GM23338 (cell line): ENCODE measurements around the gene UGDH. TPM values are rescaled to one million over a fixed set of nuclear protein-coding genes. Genes with fewer than 3 reads are reported as not detected.

ENCODE experiments used
- ATAC-seq: fragments of 200-7000 bp; cut with Tn5 transposase; 3 replicates; pipeline ENCODE4 v1.9.1; 2020
- DNase-seq: peaks from one replicate; pipeline ENCODE4 v3.0.0-alpha.2; 2015; ENCODE audit warnings: low spot score
- H2AFZ ChIP-seq: fragments of 200-600 bp; sonication (generic); 2 replicates; pipeline ENCODE4 v1.8.0; 2016; ENCODE audit warnings: antibody characterized with exemption, mild to moderate bottlenecking, moderate library complexity
- H3F3A ChIP-seq: fragments of 200-600 bp; sonication (generic); replicated peaks from 2 replicates; pipeline ENCODE4 v1.8.0; 2017; ENCODE audit warnings: antibody characterized with exemption, mixed run types, low read depth
- H3K27ac ChIP-seq: fragments of 200-600 bp; sonication (generic); 2 replicates; pipeline ENCODE4 v1.6.1; 2016; ENCODE audit warnings: low read depth
- H3K27me3 ChIP-seq: fragments of 200-600 bp; sonication (generic); 2 replicates; pipeline ENCODE4 v1.8.0; 2016; ENCODE audit warnings: mild to moderate bottlenecking, mixed run types, moderate library complexity; ENCODE audit not compliant: insufficient read depth
- H3K36me3 ChIP-seq: fragments of 200-600 bp; sonication (generic); 2 replicates; pipeline ENCODE4 v1.8.0; 2016; ENCODE audit warnings: mild to moderate bottlenecking; ENCODE audit not compliant: insufficient read depth
- H3K4me1 ChIP-seq: fragments of 200-600 bp; sonication (generic); 2 replicates; pipeline ENCODE4 v1.8.0; 2016; ENCODE audit warnings: mild to moderate bottlenecking, moderate library complexity; ENCODE audit not compliant: insufficient read depth
- H3K4me2 ChIP-seq: fragments of 200-600 bp; sonication (generic); 2 replicates; pipeline ENCODE4 v1.7.1; 2017; ENCODE audit warnings: mixed run types
- H3K4me3 ChIP-seq: fragments of 200-600 bp; sonication (generic); 2 replicates; pipeline ENCODE4 v1.6.1; 2016; ENCODE audit warnings: mixed run types
- H3K79me2 ChIP-seq: fragments of 200-600 bp; sonication (generic); replicated peaks from 2 replicates; pipeline ENCODE4 v1.8.0; 2017; ENCODE audit warnings: mild to moderate bottlenecking; ENCODE audit not compliant: insufficient read depth
- H3K9me2 ChIP-seq: fragments of 200-600 bp; sonication (generic); 2 replicates; pipeline ENCODE4 v1.8.0; 2017; ENCODE audit not compliant: insufficient read depth
- H4K20me1 ChIP-seq: fragments of 200-600 bp; sonication (generic); replicated peaks from 2 replicates; pipeline ENCODE4 v1.8.0; 2017; ENCODE audit warnings: mild to moderate bottlenecking; ENCODE audit not compliant: insufficient read depth
- H3K27ac Mint-ChIP-seq: 2 replicates; pipeline ENCODE4 v1.8.0; 2020; ENCODE audit warnings: inconsistent platforms, mild to moderate bottlenecking, moderate library complexity, mixed read lengths
- H3K27me3 Mint-ChIP-seq: 3 replicates; pipeline ENCODE4 v1.8.0; 2022; ENCODE audit warnings: low read depth, mild to moderate bottlenecking, moderate library complexity, mixed read lengths, inconsistent platforms; ENCODE audit not compliant: insufficient read depth, poor library complexity
- H3K36me3 Mint-ChIP-seq: 3 replicates; pipeline ENCODE4 v1.8.0; 2021; ENCODE audit warnings: low read depth, mild to moderate bottlenecking, inconsistent platforms, moderate library complexity, mixed read lengths
- H3K4me1 Mint-ChIP-seq: 3 replicates; pipeline ENCODE4 v1.8.0; 2020; ENCODE audit warnings: mild to moderate bottlenecking, inconsistent platforms, mixed read lengths
- H3K4me3 Mint-ChIP-seq: 3 replicates; pipeline ENCODE4 v1.8.0; 2021; ENCODE audit warnings: moderate library complexity, mild to moderate bottlenecking, inconsistent platforms, mixed read lengths
- H3K9me3 Mint-ChIP-seq: 3 replicates; pipeline ENCODE4 v1.8.0; 2020; ENCODE audit warnings: moderate library complexity, mild to moderate bottlenecking, inconsistent platforms, mixed read lengths
- CREB1 ChIP-seq: fragments of 250-450 bp; sonication (Bioruptor Pico); IDR thresholded peaks from 2 replicates; pipeline ENCODE4 v1.5.0; 2020; ENCODE audit warnings: low read depth, mild to moderate bottlenecking, moderate library complexity
- EZH2 ChIP-seq: fragments of 200-600 bp; sonication (generic); IDR thresholded peaks from one replicate; pipeline ENCODE4 v1.8.0; 2017; ENCODE audit warnings: antibody characterized with exemption, mild to moderate bottlenecking, low read depth; ENCODE audit not compliant: unreplicated experiment
- EZH2phosphoT487 ChIP-seq: fragments of 200-600 bp; sonication (generic); IDR thresholded peaks from one replicate; pipeline ENCODE4 v1.8.1; 2018; ENCODE audit warnings: antibody characterized with exemption; ENCODE audit not compliant: unreplicated experiment
- JUNB ChIP-seq: IDR thresholded peaks from one replicate; pipeline ENCODE4 v1.6.1; 2016; ENCODE audit warnings: antibody characterized with exemption; ENCODE audit not compliant: unreplicated experiment
- NANOG ChIP-seq: IDR thresholded peaks from 2 replicates; pipeline ENCODE4 v1.6.1; 2016; ENCODE audit warnings: antibody characterized with exemption, borderline replicate concordance
- POLR2AphosphoS5 ChIP-seq: IDR thresholded peaks from 2 replicates; pipeline ENCODE4 v1.6.1; 2016; ENCODE audit warnings: antibody characterized with exemption, low read depth
- STAT1 ChIP-seq: IDR thresholded peaks from one replicate; pipeline ENCODE4 v1.6.1; 2016; ENCODE audit warnings: antibody characterized with exemption; ENCODE audit not compliant: unreplicated experiment
- ZNF114 ChIP-seq: fragments of 250-450 bp; sonication (Bioruptor Pico); IDR thresholded peaks from 2 replicates; pipeline ENCODE4 v1.5.0; 2020; ENCODE audit warnings: mild to moderate bottlenecking, moderate library complexity
- ZNF331 ChIP-seq: fragments of 250-450 bp; sonication (Bioruptor Pico); IDR thresholded peaks from 2 replicates; pipeline ENCODE4 v1.5.0; 2020; ENCODE audit warnings: low read depth, mild to moderate bottlenecking, moderate library complexity
- polyA plus RNA-seq: library from polyadenylated mRNA; unstranded; fragments of >200 nt; fragmentation: Nextera tagmentation; extraction: Ambion mirVana; gene quantifications from 2 replicates; pipeline ENCODE4 v1.2.1, GENCODE V29; 2016
- total RNA-seq: library from RNA; depleted of rRNA; stranded (reverse); fragments of >200 nt; shearing (Covaris generic); gene quantifications from 2 replicates; pipeline ENCODE4 v1.2.3, GENCODE V29; 2014
- TF ChIP-seq, protein P1 (sequence below): IDR thresholded peaks from one replicate; pipeline ENCODE4 v1.6.1; 2018; ENCODE audit warnings: antibody characterized with exemption; ENCODE audit not compliant: unreplicated experiment
- TF ChIP-seq, protein P2 (sequence below): IDR thresholded peaks from 2 replicates; pipeline ENCODE4 v1.6.1; 2016; ENCODE audit warnings: antibody characterized with exemption
- TF ChIP-seq, protein P3 (sequence below): fragments of 250-450 bp; sonication (Bioruptor Pico); IDR thresholded peaks from 2 replicates; pipeline ENCODE4 v1.5.0; 2020; ENCODE audit warnings: mild to moderate bottlenecking, moderate library complexity
- TF ChIP-seq, protein P4 (sequence below), 2 experiments: fragments of 200-600 bp in 1 of 2; sonication (generic) in 1 of 2; conservative IDR thresholded peaks; 2 replicates each; pipeline versions ENCODE4 v1.5.1 to v1.6.1; 2016 to 2017; ENCODE audit warnings: antibody characterized with exemption in 2 of 2, low read depth in 2 of 2, mild to moderate bottlenecking in 2 of 2, moderate library complexity in 1 of 2

UGDH gene
- total and polyA plus RNA-seq, 2 experiments from 2014 or later, result 48.9 to 81.3 TPM

DNA sequence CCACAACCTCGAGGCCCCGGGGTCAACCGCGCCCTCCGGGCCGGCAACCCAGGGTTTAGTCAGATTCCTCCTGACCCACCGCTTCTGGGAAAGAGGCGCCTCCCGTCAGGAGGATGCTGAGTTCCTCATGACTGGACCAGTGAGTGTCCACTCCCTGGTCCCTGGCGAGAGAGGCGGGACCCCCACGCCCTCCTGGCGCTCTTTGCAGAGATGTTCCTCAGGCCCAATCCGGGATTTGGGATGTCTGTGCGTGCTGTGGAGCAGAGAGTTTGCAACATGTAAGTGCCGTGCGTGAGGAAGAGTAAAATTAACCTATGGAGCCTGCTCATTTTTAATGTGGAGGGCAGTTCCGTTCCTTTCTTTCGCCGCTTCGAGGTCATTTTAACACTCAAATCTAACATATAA, 824 bp upstream of the UGDH start:
- Mint-ChIP-seq H3K36me3 (peaks cover 60% of the 10 kb centered on the region), H3K27me3 (peaks cover 22% of the 10 kb centered on the region), H3K4me3 (peak overlapping the region; percentile 100), H3K27ac (peak overlapping the region; percentile 94), H3K4me1 (peaks cover 9% of the 10 kb centered on the region; the same call in 2 of the 3 replicates), H3K9me3 (peaks cover 37% of the 10 kb centered on the region)
- Histone ChIP-seq H3K27ac (peak overlapping the region; percentile 97), H4K20me1 (peaks cover 21% of the 10 kb centered on the region), H3K36me3 (peaks cover 28% of the 10 kb centered on the region), H3K4me1 (peaks cover 7% of the 10 kb centered on the region; the same call in 1 of the 2 replicates), H3K9me2 (no peaks in the 10 kb centered on the region), H3F3A (peaks cover 13% of the 10 kb centered on the region), H3K79me2 (peaks cover 66% of the 10 kb centered on the region), H3K4me2 (peak overlapping the region; percentile 99), H3K4me3 (peak overlapping the region; percentile 98), H3K27me3 (no peaks in the 10 kb centered on the region), H2AFZ (peak overlapping the region; percentile 63)
- ATAC-seq, result no peak; the same call in 2 of the 3 replicates
- TF ChIP-seq CREB1 (CRISPR knock-in tag) (no peak), POLR2AphosphoS5 (no peak), NANOG (no peak), STAT1 (no peak), EZH2 (no peak), ZNF114 (no peak), JUNB (no peak), EZH2phosphoT487 (no peak), ZNF331 (CRISPR knock-in tag) (no peak)
- TF ChIP-seq, protein P1, sequence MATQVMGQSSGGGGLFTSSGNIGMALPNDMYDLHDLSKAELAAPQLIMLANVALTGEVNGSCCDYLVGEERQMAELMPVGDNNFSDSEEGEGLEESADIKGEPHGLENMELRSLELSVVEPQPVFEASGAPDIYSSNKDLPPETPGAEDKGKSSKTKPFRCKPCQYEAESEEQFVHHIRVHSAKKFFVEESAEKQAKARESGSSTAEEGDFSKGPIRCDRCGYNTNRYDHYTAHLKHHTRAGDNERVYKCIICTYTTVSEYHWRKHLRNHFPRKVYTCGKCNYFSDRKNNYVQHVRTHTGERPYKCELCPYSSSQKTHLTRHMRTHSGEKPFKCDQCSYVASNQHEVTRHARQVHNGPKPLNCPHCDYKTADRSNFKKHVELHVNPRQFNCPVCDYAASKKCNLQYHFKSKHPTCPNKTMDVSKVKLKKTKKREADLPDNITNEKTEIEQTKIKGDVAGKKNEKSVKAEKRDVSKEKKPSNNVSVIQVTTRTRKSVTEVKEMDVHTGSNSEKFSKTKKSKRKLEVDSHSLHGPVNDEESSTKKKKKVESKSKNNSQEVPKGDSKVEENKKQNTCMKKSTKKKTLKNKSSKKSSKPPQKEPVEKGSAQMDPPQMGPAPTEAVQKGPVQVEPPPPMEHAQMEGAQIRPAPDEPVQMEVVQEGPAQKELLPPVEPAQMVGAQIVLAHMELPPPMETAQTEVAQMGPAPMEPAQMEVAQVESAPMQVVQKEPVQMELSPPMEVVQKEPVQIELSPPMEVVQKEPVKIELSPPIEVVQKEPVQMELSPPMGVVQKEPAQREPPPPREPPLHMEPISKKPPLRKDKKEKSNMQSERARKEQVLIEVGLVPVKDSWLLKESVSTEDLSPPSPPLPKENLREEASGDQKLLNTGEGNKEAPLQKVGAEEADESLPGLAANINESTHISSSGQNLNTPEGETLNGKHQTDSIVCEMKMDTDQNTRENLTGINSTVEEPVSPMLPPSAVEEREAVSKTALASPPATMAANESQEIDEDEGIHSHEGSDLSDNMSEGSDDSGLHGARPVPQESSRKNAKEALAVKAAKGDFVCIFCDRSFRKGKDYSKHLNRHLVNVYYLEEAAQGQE, result no peak
- TF ChIP-seq, protein P2, sequence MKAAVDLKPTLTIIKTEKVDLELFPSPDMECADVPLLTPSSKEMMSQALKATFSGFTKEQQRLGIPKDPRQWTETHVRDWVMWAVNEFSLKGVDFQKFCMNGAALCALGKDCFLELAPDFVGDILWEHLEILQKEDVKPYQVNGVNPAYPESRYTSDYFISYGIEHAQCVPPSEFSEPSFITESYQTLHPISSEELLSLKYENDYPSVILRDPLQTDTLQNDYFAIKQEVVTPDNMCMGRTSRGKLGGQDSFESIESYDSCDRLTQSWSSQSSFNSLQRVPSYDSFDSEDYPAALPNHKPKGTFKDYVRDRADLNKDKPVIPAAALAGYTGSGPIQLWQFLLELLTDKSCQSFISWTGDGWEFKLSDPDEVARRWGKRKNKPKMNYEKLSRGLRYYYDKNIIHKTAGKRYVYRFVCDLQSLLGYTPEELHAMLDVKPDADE, result no peak
- TF ChIP-seq, protein P3, sequence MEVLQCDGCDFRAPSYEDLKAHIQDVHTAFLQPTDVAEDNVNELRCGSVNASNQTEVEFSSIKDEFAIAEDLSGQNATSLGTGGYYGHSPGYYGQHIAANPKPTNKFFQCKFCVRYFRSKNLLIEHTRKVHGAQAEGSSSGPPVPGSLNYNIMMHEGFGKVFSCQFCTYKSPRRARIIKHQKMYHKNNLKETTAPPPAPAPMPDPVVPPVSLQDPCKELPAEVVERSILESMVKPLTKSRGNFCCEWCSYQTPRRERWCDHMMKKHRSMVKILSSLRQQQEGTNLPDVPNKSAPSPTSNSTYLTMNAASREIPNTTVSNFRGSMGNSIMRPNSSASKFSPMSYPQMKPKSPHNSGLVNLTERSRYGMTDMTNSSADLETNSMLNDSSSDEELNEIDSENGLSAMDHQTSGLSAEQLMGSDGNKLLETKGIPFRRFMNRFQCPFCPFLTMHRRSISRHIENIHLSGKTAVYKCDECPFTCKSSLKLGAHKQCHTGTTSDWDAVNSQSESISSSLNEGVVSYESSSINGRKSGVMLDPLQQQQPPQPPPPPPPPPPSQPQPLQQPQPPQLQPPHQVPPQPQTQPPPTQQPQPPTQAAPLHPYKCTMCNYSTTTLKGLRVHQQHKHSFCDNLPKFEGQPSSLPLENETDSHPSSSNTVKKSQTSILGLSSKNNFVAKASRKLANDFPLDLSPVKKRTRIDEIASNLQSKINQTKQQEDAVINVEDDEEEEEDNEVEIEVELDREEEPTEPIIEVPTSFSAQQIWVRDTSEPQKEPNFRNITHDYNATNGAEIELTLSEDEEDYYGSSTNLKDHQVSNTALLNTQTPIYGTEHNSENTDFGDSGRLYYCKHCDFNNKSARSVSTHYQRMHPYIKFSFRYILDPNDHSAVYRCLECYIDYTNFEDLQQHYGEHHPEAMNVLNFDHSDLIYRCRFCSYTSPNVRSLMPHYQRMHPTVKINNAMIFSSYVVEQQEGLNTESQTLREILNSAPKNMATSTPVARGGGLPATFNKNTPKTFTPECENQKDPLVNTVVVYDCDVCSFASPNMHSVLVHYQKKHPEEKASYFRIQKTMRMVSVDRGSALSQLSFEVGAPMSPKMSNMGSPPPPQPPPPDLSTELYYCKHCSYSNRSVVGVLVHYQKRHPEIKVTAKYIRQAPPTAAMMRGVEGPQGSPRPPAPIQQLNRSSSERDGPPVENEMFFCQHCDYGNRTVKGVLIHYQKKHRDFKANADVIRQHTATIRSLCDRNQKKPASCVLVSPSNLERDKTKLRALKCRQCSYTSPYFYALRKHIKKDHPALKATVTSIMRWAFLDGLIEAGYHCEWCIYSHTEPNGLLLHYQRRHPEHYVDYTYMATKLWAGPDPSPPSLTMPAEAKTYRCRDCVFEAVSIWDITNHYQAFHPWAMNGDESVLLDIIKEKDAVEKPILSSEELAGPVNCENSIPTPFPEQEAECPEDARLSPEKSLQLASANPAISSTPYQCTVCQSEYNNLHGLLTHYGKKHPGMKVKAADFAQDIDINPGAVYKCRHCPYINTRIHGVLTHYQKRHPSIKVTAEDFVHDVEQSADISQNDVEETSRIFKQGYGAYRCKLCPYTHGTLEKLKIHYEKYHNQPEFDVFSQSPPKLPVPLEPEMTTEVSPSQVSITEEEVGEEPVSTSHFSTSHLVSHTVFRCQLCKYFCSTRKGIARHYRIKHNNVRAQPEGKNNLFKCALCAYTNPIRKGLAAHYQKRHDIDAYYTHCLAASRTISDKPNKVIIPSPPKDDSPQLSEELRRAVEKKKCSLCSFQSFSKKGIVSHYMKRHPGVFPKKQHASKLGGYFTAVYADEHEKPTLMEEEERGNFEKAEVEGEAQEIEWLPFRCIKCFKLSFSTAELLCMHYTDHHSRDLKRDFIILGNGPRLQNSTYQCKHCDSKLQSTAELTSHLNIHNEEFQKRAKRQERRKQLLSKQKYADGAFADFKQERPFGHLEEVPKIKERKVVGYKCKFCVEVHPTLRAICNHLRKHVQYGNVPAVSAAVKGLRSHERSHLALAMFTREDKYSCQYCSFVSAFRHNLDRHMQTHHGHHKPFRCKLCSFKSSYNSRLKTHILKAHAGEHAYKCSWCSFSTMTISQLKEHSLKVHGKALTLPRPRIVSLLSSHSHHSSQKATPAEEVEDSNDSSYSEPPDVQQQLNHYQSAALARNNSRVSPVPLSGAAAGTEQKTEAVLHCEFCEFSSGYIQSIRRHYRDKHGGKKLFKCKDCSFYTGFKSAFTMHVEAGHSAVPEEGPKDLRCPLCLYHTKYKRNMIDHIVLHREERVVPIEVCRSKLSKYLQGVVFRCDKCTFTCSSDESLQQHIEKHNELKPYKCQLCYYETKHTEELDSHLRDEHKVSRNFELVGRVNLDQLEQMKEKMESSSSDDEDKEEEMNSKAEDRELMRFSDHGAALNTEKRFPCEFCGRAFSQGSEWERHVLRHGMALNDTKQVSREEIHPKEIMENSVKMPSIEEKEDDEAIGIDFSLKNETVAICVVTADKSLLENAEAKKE, result no peak
- TF ChIP-seq, protein P4, sequence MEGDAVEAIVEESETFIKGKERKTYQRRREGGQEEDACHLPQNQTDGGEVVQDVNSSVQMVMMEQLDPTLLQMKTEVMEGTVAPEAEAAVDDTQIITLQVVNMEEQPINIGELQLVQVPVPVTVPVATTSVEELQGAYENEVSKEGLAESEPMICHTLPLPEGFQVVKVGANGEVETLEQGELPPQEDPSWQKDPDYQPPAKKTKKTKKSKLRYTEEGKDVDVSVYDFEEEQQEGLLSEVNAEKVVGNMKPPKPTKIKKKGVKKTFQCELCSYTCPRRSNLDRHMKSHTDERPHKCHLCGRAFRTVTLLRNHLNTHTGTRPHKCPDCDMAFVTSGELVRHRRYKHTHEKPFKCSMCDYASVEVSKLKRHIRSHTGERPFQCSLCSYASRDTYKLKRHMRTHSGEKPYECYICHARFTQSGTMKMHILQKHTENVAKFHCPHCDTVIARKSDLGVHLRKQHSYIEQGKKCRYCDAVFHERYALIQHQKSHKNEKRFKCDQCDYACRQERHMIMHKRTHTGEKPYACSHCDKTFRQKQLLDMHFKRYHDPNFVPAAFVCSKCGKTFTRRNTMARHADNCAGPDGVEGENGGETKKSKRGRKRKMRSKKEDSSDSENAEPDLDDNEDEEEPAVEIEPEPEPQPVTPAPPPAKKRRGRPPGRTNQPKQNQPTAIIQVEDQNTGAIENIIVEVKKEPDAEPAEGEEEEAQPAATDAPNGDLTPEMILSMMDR (conservative IDR thresholded peaks at IDR 0.05; ENCODE audit: low read depth in 2 of 2), result no peak
- no peak for DNase-seq
